NCI-H2107 treated with DMSO at 0.1 percent for 48 hours (cell line): ENCODE results near the gene H2AZ2.

Experiments used
- DNase-seq: peaks from one replicate; lab custom pipeline; 2025; ENCODE audit not compliant: unreplicated experiment; lab: John Stamatoyannopoulos, UW

H2AZ2 gene

GRCh38 chr7:44847920-44848634 lies at the start of gene H2AZ2:
H2AZ2 (minus strand) TSS chr7:44848087; CDS start chr7:44847971, 116 bp downstream.
- peak; percentile 99 for DNase-seq

DNA sequence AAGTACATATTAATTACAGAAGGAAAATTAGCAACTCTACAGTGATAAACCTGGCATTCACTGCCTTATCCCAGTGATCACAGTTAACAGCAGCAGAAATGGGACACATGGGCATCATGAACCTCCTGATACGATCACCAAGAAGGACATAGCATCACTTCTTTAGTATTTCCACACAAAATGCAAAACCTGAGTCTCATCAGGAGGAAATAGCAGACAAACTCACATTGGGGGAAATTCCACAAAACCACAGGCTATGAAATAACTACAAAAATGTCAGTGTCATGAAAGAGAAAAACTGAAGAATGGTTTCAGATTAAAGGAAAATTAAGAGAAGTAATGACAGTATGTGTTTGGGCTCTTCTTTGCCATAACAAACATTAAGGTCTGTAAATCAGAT lies 49.4 kb upstream of the H2AZ2 start:
- DNase-seq: no peak

GRCh38 chr7:44894888-44895580 lies 47.1 kb upstream of the H2AZ2 start:
- DNase-seq: no peak

DNA sequence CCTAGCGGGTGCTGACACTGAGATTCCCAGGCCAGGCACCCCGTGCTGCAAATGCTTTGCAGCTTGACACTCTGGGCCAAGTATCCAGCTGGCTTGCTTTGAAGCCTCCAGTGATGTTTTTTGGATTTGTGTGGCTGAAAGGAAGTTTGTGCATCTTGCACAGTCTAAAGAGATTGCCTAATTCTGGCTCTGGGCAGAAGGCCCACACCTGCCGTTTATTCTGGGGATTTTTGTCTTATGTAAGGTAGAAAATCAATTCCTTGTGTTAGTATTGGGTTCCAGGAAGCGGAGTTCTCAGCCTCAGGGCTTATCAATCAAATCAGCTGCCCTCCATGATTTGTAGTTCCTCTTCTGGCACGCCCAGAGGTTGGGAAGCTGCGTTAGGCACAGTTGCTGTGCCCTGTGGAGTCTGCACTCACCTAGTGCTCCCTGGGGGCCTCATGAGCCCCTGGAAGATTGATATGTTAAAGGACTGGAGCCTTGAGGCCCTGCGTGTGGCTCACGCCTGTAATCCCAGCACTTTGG lies 45.9 kb upstream of the H2AZ2 start:
- peak; percentile 40 for DNase-seq

- no peak for DNase-seq
Measured at GRCh38 chr7:44891791-44892190, 43.9 kb upstream of the H2AZ2 start.

- no peak for DNase-seq
Measured at GRCh38 chr7:44891372-44891771, 43.5 kb upstream of the H2AZ2 start.

- DNase-seq: no peak
Measured at GRCh38 chr7:44889086-44889781, 41.3 kb upstream of the H2AZ2 start.

- DNase-seq: no peak
Measured at GRCh38 chr7:44887293-44887692, 39.4 kb upstream of the H2AZ2 start.

DNA sequence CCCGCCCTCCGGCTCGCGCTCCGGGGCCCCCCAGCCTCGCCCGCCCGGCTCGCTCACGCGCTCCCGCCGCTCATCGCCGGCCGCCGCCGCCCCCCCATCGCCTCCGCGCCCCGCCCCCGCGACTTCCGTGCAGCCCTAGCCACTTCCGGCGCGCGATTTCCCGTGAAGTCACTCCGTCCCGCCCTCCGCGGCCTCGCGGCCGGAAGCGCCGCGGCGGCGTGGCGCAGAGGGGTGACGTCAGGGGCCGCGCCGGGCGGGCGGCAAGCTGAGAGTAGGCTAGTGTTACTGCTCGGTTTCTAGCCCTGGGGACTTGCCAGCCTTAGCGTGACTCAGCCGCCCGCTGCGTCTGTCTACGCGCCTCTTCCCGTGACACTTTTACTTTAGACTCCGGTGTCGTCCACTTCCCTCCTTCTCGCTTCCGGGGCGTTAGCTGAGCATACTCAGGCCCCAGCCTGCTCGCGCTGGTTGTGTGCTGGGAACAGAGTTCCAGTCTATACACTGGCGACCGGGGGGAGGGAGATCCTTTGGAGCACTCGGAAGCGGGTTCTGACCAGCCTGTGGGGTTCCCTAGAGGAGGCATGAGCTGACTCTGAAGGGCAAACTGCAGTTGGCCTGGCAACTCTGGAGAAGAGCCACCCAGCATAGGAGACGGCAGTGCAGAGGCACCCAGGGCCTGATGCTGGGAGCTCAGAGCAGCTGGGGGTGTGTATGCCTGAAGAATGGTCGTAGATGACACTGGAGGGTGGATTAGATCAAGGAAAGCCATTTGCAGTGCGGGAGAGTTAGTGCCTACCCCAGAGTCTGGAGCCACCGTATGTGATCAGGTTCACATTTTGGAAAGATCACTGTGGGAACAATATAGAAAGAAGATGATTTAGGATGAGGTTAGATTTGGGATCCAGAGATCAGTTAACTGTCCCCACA lies 37.8 kb upstream of the H2AZ2 start, which contains the start of gene PURB:
Gene PURB (minus strand): TSS at position 137 of the 924 bp plus-strand sequence. CDS start 182 bp downstream, outside the sequence.
- DNase-seq: peak; percentile 81

- no peak for DNase-seq
Measured at GRCh38 chr7:44884621-44885393, 36.9 kb upstream of the H2AZ2 start.

DNA sequence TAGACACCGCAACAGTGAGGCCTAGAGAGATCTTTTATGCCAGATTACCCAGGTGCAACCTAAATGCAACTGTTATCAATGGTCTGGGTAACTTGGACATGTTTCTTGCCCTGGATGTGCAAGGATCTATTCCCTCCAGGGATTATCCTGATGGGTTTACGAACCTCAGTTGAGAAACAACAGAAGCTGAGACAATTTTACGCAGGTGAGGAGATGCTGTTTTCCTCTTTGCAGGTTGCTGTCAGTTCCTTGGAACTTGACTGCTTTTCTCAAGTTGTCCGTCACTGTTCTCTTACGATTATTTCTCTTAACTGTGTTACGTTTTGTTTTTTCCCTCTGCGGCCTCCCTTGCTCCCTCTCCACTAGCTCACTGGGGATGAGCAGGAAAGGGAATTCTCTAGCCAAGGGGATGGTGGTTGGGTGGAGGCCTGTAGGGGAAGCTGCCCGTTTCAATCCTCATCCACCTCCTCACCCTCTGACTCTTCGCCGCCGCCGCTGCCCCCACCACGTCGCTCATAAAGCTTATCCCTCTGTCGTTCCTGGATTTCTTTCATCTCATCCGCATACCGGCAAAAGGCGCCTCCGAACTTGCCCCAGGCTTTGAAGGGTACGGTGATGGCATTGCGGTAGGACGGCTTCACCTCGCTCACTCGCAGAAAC lies 36.2 kb upstream of the H2AZ2 start:
- DNase-seq: no peak

DNA sequence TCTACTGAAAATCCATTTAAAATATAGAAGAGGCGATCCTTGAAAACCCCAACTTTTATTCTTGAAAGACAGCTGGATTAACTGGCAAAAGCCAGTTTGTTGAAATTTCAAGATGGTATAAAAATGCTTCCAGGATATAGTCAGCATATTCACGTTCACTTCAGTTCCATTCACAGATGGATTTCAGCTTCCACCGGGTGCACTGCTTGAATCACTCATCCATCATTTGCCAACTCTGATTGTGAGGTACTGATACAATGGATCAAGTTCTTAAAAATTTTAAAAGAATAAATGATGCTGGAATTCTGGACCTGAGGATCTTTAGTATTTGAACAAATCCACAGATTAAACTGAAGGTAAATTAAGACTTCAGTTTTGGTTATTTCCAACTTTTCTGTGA lies 35.0 kb upstream of the H2AZ2 start:
- no peak for DNase-seq

- no peak for DNase-seq
Measured at GRCh38 chr7:44881610-44882009, 33.7 kb upstream of the H2AZ2 start.

- no peak for DNase-seq
Measured at GRCh38 chr7:44881066-44881600, 33.2 kb upstream of the H2AZ2 start.

DNA sequence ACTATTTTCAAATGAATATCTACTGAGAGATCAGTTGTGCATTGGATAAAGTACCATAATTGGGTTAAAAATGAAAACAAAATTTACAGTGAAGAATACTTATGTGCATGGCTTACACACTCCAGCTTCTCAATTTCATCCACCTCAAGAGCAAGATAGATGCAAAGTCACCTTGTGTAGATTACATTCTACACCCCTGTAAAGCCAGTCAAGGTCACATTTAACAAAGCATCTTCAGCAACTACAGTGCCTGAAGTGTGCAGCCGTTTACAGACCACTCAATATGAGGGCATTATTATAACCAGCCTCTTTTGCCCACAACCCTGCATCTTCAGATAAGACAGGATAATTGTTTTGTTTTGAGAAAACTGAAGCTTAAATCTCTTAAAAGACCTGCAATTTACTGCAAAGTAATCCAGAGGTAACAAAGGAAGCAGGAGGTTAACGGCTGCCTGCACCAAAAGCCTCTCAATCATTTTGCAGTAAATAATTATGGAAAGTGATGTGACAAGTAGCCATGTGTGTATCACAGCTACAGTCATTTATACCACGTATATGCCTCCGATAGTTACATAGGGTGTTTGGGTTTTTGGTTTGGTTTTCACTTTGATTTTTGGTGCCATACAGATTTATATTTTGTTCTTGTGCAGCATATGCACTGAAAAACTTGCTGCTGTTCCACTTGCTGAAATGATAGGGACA lies 32.6 kb upstream of the H2AZ2 start:
- no peak for DNase-seq

- DNase-seq: no peak
Measured at GRCh38 chr7:44876393-44876792, 28.5 kb upstream of the H2AZ2 start.

- no peak for DNase-seq
Measured at GRCh38 chr7:44875241-44875640, 27.4 kb upstream of the H2AZ2 start.

- DNase-seq: no peak
Measured at GRCh38 chr7:44872787-44873186, 24.9 kb upstream of the H2AZ2 start.
